Thyroid gland (tissue), 4 donors: ENCODE results near the gene ZC3H7B.

Experiments
- POLR2A ChIP-seq, 2 donors: fragments of 450-650 bp; IDR thresholded peaks; one replicate each; pipeline ENCODE4 v1.6.1; 2017; ENCODE audit warnings: antibody characterized with exemption in 2 of 2, mild to moderate bottlenecking in 2 of 2, moderate library complexity in 1 of 2
- TF ChIP-seq, protein P1 (sequence below), 6 experiments: fragments of 200-600 bp in 3 of 6; fragments of 450-650 bp in 3 of 6; sonication (generic) in 3 of 6; IDR thresholded peaks; one replicate each; pipeline ENCODE4 v1.5.1; 2016 to 2019; ENCODE audit warnings: antibody characterized with exemption in 6 of 6, mild to moderate bottlenecking in 2 of 6, inconsistent platforms in 1 of 6, moderate library complexity in 1 of 6

DNA sequence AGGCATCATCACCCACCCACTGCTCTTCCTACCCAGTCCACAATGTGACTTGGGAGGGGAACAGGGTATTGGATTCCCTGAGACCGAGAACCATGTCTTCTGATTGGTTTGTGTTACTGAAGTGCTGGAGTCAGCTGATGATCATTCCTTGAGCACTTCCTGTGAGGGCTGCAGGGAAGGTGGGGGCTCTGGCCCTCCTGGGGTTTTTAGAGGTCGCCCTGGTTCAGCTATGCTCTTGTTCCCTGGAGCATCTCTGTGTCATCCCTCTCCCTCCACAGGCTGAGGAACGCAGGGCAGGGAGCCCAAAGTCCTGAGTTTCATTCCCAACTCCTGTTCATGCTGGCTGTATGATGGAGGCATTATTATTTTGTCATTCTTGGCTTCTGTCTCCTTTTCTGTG is 6.7 kb downstream of the ZC3H7B start:
- TF ChIP-seq POLR2A (IDR thresholded peaks at IDR 0.05): no peak
- TF ChIP-seq, protein P1, sequence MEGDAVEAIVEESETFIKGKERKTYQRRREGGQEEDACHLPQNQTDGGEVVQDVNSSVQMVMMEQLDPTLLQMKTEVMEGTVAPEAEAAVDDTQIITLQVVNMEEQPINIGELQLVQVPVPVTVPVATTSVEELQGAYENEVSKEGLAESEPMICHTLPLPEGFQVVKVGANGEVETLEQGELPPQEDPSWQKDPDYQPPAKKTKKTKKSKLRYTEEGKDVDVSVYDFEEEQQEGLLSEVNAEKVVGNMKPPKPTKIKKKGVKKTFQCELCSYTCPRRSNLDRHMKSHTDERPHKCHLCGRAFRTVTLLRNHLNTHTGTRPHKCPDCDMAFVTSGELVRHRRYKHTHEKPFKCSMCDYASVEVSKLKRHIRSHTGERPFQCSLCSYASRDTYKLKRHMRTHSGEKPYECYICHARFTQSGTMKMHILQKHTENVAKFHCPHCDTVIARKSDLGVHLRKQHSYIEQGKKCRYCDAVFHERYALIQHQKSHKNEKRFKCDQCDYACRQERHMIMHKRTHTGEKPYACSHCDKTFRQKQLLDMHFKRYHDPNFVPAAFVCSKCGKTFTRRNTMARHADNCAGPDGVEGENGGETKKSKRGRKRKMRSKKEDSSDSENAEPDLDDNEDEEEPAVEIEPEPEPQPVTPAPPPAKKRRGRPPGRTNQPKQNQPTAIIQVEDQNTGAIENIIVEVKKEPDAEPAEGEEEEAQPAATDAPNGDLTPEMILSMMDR (IDR thresholded peaks at IDR 0.05): no peak
